ENCODE measurements around the gene DNAH9.

DNA sequence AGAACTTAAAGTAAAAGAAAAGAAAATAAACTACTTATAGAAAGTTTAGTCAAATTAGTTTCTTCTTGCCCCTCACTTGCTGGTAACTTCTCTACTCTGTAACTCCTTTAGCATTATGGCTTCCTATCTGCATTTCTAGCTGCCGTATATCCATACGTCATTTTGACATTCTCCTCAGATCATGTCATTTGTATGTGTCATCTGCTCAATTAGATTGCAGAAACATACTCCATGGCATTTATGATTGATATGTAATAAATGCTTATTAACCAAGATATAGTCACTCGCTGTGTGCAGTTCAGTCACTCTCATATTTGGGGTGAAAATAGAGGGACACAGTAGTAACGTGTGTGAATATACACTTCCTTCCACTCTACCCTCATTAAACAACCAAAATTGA, 295.6 kb downstream of the DNAH9 start:
- no peak for TF ChIP-seq PHF8 (IDR thresholded peaks at IDR 0.05; ENCODE audit: borderline replicate concordance, low read depth)
- TF ChIP-seq, protein P1, sequence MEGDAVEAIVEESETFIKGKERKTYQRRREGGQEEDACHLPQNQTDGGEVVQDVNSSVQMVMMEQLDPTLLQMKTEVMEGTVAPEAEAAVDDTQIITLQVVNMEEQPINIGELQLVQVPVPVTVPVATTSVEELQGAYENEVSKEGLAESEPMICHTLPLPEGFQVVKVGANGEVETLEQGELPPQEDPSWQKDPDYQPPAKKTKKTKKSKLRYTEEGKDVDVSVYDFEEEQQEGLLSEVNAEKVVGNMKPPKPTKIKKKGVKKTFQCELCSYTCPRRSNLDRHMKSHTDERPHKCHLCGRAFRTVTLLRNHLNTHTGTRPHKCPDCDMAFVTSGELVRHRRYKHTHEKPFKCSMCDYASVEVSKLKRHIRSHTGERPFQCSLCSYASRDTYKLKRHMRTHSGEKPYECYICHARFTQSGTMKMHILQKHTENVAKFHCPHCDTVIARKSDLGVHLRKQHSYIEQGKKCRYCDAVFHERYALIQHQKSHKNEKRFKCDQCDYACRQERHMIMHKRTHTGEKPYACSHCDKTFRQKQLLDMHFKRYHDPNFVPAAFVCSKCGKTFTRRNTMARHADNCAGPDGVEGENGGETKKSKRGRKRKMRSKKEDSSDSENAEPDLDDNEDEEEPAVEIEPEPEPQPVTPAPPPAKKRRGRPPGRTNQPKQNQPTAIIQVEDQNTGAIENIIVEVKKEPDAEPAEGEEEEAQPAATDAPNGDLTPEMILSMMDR (IDR thresholded peaks at IDR 0.05) = no peak
